RKO (cell line): ENCODE data around the gene GBA2.

Experiments used
- DNase-seq: peaks from one replicate; pipeline ENCODE4 v3.0.0-alpha.2; 2016; ENCODE audit warnings: low spot score

The GBA2 gene

GRCh38 chr9:35763803-35764202 lies 14.8 kb upstream of the GBA2 start:
- no peak for DNase-seq

DNA sequence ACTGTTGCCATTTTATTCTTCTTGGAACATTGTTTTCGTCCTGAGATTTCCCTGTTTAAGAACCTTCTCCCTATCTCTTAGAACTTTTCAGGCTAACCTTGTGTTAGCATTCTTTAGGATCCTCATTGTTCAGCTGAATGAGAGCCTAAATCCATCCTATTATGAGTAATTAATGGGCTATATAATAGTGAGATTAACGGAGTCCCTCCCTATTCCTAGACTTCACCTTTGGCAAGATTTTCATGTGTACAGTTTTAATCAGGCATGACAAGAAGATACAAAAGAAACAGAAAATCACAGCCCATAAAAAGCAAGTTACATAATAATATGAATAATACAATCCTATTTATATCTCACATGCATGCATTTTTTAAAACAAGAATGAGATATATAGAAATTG lies 14.2 kb upstream of the GBA2 start:
- no peak for DNase-seq

GRCh38 chr9:35760651-35761050 lies 11.6 kb upstream of the GBA2 start:
- no peak for DNase-seq

GRCh38 chr9:35759795-35760194 lies 10.8 kb upstream of the GBA2 start:
- no peak for DNase-seq

DNA sequence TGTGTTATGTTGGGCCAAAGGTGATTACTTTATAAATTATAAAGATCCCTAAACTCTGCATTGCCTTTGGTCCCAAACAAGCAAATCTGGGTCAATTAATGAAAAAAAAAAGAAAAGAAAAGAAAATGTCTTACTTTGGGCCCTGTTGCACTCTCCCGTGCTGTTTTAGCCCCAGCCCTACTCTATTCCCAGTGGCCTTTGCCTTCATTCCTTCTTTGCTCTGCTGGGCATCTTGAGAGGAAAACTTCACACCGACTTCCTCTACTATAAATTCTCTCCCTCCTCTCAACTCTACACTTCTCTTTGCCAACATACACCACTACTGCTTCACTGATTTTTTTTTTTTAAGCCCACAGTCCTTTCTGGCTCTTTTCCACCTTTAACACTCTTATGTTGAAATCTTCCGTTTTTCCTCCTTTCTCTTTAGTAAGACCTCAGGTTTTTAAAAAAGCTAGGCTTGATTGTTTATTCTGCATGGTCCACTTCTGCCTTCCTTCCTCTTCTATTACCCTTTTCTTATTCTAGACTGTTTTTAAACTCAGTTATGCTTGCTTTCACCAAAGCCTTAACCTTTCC lies 9.5 kb upstream of the GBA2 start:
- no peak for DNase-seq

GRCh38 chr9:35757892-35758275 lies 8.9 kb upstream of the GBA2 start:
- DNase-seq, result peak; percentile 40

- peak; percentile 80 for DNase-seq
Measured at GRCh38 chr9:35757226-35757891, 8.3 kb upstream of the GBA2 start.

- peak; percentile 83 for DNase-seq
Measured at GRCh38 chr9:35756275-35757225, 7.5 kb upstream of the GBA2 start.

- no peak for DNase-seq
Measured at GRCh38 chr9:35755071-35755470, 6.0 kb upstream of the GBA2 start.

- DNase-seq, result no peak
Measured at GRCh38 chr9:35754264-35754663, 5.2 kb upstream of the GBA2 start, which contains the start of gene MSMP. Gene MSMP (minus strand): TSS chr9:35754276. CDS start chr9:35754129, 147 bp downstream.

- peak; percentile 72 for DNase-seq
Measured at GRCh38 chr9:35753466-35753865, 4.4 kb upstream of the GBA2 start.

- no peak for DNase-seq
Measured at GRCh38 chr9:35750256-35750531, 1.2 kb upstream of the GBA2 start.

DNA sequence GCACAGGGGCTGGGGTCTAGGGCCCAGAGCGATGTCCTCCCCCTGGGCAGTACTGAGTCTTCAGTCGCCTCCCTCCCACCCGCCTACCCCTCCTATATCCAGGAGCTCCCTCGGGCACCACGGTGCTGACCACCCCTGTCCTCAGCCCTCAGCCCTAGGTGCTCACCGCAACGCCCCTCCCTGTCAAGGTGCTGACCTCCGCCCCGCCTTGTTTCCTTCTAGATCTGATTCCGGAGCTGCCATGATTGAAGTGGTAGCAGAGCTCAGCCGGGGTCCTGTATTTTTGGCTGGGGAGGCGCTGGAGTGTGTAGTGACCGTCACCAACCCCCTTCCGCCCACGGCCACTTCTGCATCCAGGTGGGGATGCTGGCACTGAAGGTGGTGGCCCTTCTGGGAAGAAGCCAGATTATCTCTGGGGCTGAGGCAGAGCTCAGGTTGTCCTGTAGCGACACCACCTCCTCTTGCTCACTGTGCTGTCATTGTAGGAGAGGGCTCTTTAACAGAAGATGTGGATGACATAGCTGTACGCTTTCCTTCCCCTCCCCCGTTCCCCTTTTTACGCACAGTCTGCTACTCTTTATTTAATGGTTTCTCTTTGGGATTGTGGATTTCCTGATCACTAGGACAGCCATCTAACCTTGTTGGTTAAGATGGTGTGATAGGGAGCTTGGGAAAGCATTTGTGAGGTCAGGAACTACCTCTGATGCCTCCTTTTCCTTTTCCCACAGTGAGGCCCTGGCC lies 657 bp upstream of the GBA2 start:
- peak; percentile 51 for DNase-seq

DNA sequence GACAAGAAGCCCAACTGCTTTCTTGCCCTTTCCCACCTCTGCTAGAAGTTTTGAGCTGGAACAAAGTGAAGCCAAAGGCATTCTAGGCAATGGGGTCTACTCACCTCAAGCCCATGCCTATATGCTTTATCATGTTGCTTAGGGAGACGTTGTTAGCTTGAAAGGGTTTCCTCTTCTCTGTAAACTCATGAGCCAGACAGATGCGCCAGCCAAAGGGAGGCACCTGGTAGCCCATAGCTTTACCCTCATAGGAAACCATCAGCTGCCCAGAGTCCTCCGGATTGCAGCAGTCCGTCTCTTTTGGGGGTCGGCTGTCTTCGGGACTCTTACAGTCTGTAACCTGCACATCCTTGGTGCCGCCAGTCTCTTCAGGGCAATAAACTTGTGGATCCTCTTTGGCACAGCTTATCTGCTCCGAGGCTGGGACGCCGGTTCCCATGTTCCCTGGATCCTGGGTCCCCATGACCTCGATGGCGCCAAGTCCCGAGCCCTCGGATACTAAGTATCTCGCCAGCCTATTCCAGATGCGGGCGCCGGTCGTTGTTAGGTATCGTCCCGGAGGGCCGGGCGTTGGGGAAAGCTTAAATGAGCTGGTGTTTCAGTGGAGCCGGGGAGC lies 678 bp downstream of the GBA2 start:
- peak; percentile 52 for DNase-seq

DNA sequence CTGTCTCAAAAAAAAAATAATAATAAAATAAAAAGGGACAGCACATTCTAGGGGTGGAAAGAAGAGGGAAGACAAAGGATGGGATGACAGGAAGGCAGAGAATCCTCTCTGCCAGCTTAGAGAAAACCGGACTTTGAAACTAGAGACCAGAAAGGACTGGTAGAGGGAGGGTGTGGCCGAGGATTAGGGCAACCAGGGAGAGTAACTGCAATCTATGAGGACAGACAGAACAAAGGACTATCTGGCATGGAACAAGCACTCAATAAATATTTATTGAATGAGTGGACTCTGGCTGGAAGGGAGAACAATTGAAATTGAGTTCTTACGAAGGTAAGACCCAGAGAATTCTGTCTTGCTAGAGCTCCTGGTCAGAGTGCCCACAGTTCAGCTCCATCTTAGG lies 2.4 kb downstream of the GBA2 start:
- DNase-seq, result no peak

DNA sequence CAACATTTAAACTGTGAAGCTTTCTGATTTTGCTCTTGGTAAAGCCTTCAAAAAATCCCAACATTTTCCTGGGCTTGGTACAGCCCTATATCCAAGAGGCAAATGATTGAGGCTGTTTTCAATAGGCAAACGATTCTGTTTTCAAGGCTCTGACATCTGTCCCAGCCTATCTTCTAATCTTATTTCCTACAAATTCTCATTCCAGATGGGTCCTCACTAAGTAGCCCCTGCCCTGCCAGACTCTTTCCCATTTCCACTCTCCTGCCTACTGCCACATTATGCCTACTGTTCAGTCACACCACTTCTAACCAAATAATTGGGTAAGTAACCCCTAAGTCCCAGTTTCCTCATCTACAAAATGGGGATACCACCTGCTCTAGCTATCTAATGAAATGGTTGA lies 3.5 kb downstream of the GBA2 start:
- DNase-seq, result no peak

DNA sequence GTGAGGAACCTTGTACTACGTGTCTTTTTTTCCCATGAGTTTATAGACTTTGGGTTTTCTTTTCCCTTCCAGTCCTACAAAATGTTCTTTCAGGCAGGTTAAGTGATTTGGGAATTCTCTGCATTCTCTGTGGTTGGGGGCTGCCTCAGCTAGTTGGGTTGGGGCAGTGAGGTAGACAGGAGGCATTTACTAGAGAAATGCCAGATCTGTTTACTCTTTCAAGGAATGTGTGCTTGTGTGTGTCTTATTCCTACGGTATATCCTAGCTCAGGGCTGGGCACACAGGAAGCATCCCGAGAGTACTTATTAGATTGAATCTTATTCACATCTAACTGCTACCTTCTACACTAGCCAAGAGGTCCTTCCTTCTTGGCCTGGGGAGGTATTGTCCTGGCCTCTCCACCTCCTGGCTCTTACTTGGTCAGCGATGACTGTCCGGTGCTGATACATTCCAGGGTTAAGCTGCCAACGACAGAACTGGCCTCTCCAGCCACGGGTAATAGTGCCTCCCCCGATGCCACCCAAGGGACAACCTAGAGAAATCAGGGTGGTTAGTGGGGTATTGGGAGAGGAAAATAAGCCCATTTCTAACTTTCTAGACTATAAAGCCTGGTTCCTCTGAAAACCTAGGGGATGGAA lies 5.0 kb downstream of the GBA2 start:
- DNase-seq, result no peak

DNA sequence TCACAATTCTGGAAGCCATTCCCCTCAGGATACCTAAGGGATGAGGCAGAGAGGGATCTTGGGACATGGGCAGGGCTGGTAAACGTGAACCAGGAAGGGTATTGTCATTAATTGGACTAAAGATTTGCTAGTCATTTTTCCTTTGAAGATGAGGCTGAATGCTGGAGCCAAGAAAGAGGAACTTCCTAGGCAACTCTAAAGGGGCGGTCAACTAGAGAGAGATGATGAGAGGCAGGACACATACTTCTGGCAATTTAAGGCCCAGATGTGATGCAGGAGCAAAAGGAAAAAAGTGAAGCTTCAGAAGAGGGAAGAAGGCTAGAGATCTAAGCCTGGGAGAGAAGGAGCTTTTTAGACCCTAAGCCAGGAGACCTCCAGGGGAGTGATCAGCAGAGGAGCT lies 5.6 kb downstream of the GBA2 start:
- no peak for DNase-seq

DNA sequence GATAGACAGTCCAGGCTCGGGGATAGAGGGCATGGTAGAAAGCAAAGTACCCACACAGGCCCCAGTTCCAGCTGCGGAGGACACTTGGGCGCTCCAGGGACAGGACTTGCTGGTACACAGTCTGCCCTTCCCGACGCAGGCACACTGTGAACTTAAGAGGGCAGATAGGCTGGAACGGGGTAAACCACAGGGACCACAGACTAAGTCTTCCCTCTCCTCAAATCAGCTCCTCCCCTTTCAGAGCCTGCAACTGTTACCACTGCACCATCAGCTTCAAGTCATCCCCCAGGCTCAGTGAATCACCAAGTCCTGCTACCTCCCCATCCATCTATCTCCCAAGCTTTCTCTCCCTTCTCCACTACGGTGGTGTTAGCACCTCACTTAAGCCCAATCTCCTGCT lies 7.3 kb downstream of the GBA2 start:
- DNase-seq, result no peak

DNA sequence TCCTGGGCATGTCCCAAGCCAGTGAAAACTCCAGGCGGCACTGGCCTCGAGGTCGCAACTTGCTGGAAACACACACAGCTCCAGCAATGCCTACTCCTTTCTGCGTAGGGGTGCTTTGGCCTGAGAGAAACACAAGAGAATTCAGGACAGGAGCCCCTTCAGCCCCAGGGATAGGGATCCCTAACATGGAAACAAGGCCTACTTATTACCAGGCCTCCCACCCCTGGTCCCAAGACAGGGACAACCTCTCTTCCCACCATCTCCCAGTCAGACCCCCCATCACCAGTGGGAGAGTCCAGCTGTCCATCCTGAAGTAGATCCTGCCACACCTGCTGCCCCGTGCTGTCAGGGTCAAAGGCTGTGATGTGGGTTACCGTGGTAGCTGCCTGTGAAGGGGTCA lies 8.8 kb downstream of the GBA2 start:
- DNase-seq, result no peak

DNA sequence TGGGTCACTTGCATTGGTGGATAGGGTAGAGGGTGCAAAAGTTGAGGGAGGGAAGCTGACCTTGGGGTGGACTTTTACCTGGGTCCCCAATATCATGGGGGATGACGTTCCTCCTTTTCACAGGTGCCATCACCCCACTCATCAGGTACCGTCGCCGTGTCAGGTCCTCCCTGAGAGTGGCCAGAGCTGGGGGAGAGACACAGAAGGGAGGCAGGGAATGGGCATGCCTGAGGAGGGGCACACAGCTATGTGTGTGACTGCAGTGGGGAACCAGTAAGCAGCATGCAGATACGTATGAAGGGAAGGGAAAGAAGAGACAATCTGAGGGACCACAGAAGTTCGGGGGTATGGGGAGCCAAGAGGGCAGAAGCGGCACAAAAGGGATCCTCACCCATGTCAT lies 10.1 kb downstream of the GBA2 start:
- no peak for DNase-seq

- DNase-seq, result no peak
Measured at GRCh38 chr9:35738186-35738585, 10.8 kb downstream of the GBA2 start.
